Naive thymus-derived CD4-positive, alpha-beta T cell (primary cell): ENCODE results near the gene BIRC2. TPM values are rescaled to one million over a fixed set of nuclear protein-coding genes. Genes with fewer than 3 reads are reported as not detected.

Experiments used
- ATAC-seq: fragments of 150-1000 bp; cut with Tn5 transposase; 2 replicates; pipeline ENCODE4 v1.10.0; 2021; ENCODE audit warnings: mild to moderate bottlenecking, moderate library complexity
- CTCF ChIA-PET: fragments of 350-600 bp; sonication (Branson Sonifier 250); formaldehyde crosslinking; loops from one replicate; lab custom pipeline; 2021; ENCODE audit warnings: antibody characterized with exemption; lab: Charles Lee
- POLR2A ChIA-PET: fragments of 350-600 bp; sonication (Branson Sonifier 250); formaldehyde crosslinking; loops from one replicate; lab custom pipeline; 2021; ENCODE audit warnings: antibody characterized with exemption, inconsistent platforms; lab: Charles Lee
- DNase-seq, 9 donors: peaks; one replicate each; pipeline versions ENCODE4 v3.0.0 to v3.0.0-alpha.2; 2020 to 2022; ENCODE audit warnings: mixed read lengths in 1 of 9
- H3K27ac ChIP-seq: one replicate; pipeline ENCODE4 v1.7.0; 2013; ENCODE audit warnings: mild to moderate bottlenecking, low read depth, low read length, moderate library complexity
- H3K27me3 ChIP-seq, 2 donors: one replicate each; pipeline ENCODE4 v1.7.0; 2013; ENCODE audit warnings: low read length in 2 of 2, mild to moderate bottlenecking in 2 of 2, moderate library complexity in 2 of 2; ENCODE audit not compliant: control insufficient read depth in 2 of 2, insufficient read depth in 2 of 2
- H3K36me3 ChIP-seq, 3 experiments: 1 replicate in 2 of 3; 2 replicates in 1 of 3; pipeline ENCODE4 v1.7.0; 2013; ENCODE audit warnings: low read length in 3 of 3, mild to moderate bottlenecking in 3 of 3, moderate library complexity in 1 of 3; ENCODE audit not compliant: insufficient read depth in 3 of 3, control insufficient read depth in 2 of 3
- H3K4me1 ChIP-seq, 2 donors: one replicate each; pipeline ENCODE4 v1.7.0; 2013; ENCODE audit warnings: low read length in 2 of 2, mild to moderate bottlenecking in 2 of 2, moderate library complexity in 1 of 2; ENCODE audit not compliant: control insufficient read depth in 2 of 2, insufficient read depth in 2 of 2
- H3K4me3 ChIP-seq: 2 replicates; pipeline ENCODE4 v1.7.0; 2013; ENCODE audit warnings: mild to moderate bottlenecking, low read length
- H3K9me3 ChIP-seq, 3 experiments: 1 replicate in 2 of 3; 2 replicates in 1 of 3; pipeline ENCODE4 v1.7.0; 2013; ENCODE audit warnings: low read length in 3 of 3; ENCODE audit not compliant: control insufficient read depth in 2 of 3
- H3K27ac Mint-ChIP-seq, 9 donors: one replicate each; pipeline ENCODE4 v1.8.0; 2020 to 2022; ENCODE audit warnings: mixed read lengths in 9 of 9, mild to moderate bottlenecking in 8 of 9, moderate library complexity in 5 of 9, inconsistent platforms in 2 of 9
- H3K27me3 Mint-ChIP-seq, 5 donors: one replicate each; pipeline ENCODE4 v1.8.0; 2021 to 2022; ENCODE audit warnings: mixed read lengths in 5 of 5, mild to moderate bottlenecking in 1 of 5
- H3K36me3 Mint-ChIP-seq, 5 donors: one replicate each; pipeline ENCODE4 v1.8.0; 2020 to 2022; ENCODE audit warnings: mixed read lengths in 5 of 5, mild to moderate bottlenecking in 3 of 5, inconsistent platforms in 1 of 5
- H3K4me1 Mint-ChIP-seq, 7 donors: one replicate each; pipeline ENCODE4 v1.8.0; 2020 to 2022; ENCODE audit warnings: mixed read lengths in 7 of 7, mild to moderate bottlenecking in 3 of 7, inconsistent platforms in 1 of 7
- H3K4me3 Mint-ChIP-seq, 10 donors: one replicate each; pipeline ENCODE4 v1.8.0; 2020 to 2022; ENCODE audit warnings: mild to moderate bottlenecking in 10 of 10, mixed read lengths in 10 of 10, moderate library complexity in 6 of 10, inconsistent platforms in 2 of 10
- H3K9me3 Mint-ChIP-seq, 11 donors: one replicate each; pipeline ENCODE4 v1.8.0; 2020 to 2022; ENCODE audit warnings: mixed read lengths in 11 of 11, mild to moderate bottlenecking in 4 of 11, inconsistent platforms in 1 of 11, moderate library complexity in 1 of 11
- intact Hi-C, 2 donors: fragments of 100-400 bp; cut with micrococcal nuclease; formaldehyde crosslinking; loops; one replicate each; pipeline ENCODE4 v1.15.1; 2023
- polyA plus RNA-seq, 2 donors: library from polyadenylated mRNA; unstranded; fragments of 300-500 nt; fragmentation: Illumina TruSeq; gene quantifications; one replicate each; pipeline ENCODE4 v1.2.3, GENCODE V29; 2021
- total RNA-seq, 6 experiments: library from RNA in 5 of 6; stranded (reverse) in 5 of 6; gene quantifications; 1 replicate in 5 of 6; 2 replicates in 1 of 6; pipeline ENCODE4 v1.2.3 and lab custom pipeline; 2021 to 2026

BIRC2 gene
- total and polyA plus RNA-seq, 7 experiments from 2014 or later, result 35.2 to 103 (median 61.5) TPM

DNA sequence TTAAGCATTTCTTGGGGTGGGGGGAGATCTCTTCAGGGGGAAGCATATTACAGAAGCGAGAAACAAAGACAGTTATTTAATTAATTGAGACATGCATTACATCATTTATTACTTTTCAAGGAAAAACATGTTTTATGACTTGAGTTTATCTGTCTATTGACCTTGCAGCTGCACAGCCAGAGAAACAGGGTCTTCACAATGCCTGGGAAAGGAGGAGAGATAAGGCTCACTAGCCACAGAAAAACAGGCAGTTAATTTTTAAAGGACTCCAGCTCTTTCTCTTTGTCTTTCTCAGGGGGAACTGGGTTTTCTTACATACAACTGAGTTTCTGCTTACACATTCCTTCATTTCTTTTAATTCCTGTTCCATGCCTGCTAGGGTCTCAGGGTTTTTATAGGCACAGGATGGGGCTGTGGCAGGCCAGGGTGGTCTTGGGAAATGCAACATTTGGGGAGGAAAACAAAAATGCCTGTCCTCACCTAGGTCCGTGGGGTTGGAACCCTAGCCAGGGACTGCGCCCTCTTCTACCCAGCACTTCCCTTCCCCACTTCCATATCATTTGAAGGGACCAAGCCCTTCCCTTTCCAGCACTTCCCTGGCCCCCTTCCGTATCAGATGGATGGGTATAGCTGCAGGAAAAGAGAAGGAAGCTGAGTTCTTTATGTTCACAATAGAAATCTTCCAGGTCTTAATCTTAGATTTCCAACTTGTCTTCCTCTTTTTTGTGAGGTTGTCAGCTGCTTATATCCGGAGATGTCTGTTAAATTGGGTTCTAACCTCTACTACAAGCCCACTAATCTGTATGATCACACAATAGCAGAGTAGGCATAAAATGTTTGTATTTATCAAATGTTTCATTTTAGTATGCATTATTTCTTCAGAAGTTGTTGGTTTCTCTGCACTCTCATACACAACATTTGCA is 38.3 kb downstream of the BIRC2 start:
- H3K36me3 Mint-ChIP-seq, result peaks cover 10 to 57% (median 47%) of the 10 kb centered on the region in 5 donors
- ChIA-PET POLR2A (interaction anchor here (0.7 to 1.3 kb wide), 2 partner anchors 32 to 92 kb away, joined by 3 read pairs; no protein-coding TSS in a partner anchor), CTCF (interaction anchor here (1.4 to 1.5 kb wide), 2 partner anchors 17 to 26 kb away, joined by 3 to 4 read pairs; no protein-coding TSS in a partner anchor)
- H3K4me1 Mint-ChIP-seq, result peaks cover 11 to 54% (median 42%) of the 10 kb centered on the region in 7 donors
- Histone ChIP-seq H3K36me3 (peaks cover 0 to 37% (median 5%) of the 10 kb centered on the region in 3 experiments), H3K4me1 (peaks cover 0 to 12% of the 10 kb centered on the region in 2 donors), H3K27me3 (no peaks in the 10 kb centered on the region), H3K27ac (no peak overlapping the region), H3K9me3 (no peaks in the 10 kb centered on the region), H3K4me3 (no peak overlapping the region)
- H3K27me3 Mint-ChIP-seq, result no peaks in the 10 kb centered on the region
- intact Hi-C loops, result loop anchor here in 1 of 2 donors (1.0 kb wide), 1 partner anchor 7 kb away; no protein-coding TSS in a partner anchor
- peaks cover 0 to 4% (median 0%) of the 10 kb centered on the region in 11 donors for H3K9me3 Mint-ChIP-seq
- no peak for ATAC-seq
- DNase-seq, result no peak
- H3K4me3 Mint-ChIP-seq, result no peak overlapping the region
- peak overlapping the region in 8 of 9 donors; percentile 5 to 79 (median 52) for H3K27ac Mint-ChIP-seq

DNA sequence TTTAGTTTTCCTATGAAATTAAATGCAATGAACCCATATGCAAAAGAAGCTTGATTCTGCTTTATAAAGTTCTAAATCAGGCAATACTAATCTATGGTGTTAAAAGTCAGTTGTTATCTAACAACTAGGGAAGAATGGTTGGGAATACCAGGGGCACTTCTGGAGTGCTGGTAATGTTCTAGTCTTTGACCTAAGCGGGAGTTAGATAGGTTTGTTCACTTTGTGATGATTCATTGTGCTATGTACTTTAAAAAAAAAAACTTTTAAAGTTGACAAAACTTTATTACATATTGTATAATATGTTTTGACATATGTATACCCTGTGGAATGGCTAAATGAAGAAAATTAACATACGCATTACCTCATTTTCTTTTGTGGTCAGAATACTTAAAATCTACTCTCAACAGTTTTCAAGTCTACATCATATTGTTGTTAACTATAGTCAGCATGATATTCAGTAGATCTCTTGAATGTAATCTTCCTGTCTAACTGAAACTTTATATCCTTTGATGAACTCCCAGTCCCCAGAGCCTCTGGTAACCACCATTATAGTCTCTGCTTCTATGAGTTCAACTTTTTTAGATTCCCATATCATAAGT is 39.2 kb downstream of the BIRC2 start:
- H3K27me3 ChIP-seq, result no peaks in the 10 kb centered on the region
- H3K4me1 Mint-ChIP-seq, result peaks cover 15 to 60% (median 48%) of the 10 kb centered on the region in 7 donors
- peaks cover 0 to 4% (median 0%) of the 10 kb centered on the region in 11 donors for H3K9me3 Mint-ChIP-seq
- ChIA-PET CTCF (interaction anchor here (1.4 kb wide), 1 partner anchor 18 kb away, joined by 3 read pairs; no protein-coding TSS in a partner anchor), POLR2A (no interaction called here)
- peak in 1 of 9 donors; percentile 25 for DNase-seq
- H3K27ac Mint-ChIP-seq, result peak overlapping the region in 7 of 9 donors; percentile 1 to 77 (median 40)
- H3K4me3 ChIP-seq, result no peak overlapping the region
- peaks cover 6 to 55% (median 44%) of the 10 kb centered on the region in 5 donors for H3K36me3 Mint-ChIP-seq
- no peaks in the 10 kb centered on the region for H3K9me3 ChIP-seq
- H3K36me3 ChIP-seq, result peaks cover 0 to 28% (median 5%) of the 10 kb centered on the region in 3 experiments
- H3K4me1 ChIP-seq, result peaks cover 0 to 15% of the 10 kb centered on the region in 2 donors
- peak overlapping the region in 1 of 10 donors; percentile 6 for H3K4me3 Mint-ChIP-seq
- H3K27ac ChIP-seq, result no peak overlapping the region
- intact Hi-C loops, result loop anchor here in 1 of 2 donors (1.0 kb wide), 1 partner anchor 8 kb away; no protein-coding TSS in a partner anchor
- peak; percentile 36 for ATAC-seq
- no peaks in the 10 kb centered on the region for H3K27me3 Mint-ChIP-seq

DNA sequence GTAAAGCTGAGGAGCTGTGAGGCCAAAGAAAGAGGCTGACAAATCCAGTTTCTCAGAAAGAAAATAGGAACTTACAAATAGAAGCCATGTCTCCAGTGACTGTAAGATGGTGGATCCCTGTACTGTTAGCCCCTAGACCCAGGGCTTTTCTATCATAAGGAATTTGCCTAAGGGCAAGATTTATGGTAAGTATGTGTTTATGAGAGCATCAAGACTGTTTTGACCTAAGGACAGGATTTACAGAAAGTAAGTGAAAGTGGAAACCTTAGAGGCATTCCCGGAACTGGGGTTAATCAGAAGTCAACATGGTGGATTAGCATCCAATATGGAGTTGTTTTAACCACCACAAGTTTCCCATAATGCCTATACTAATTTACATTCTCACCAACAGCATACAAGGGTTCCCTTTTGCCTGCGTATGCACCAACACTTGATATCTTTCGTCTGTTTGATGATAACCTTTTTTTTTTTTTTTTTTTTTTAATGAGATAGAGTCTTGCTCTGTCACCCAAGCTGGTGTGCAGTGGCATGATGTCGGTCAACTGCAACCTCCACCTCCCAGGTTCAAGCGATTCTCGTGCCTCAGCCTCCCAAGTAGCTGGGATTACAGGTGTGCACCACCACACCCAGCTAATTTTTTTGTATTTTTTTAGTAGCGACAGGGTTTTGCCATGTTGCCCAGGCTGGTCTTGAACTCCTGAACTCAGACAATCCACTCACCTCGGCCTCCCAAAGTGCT is 40.2 kb downstream of the BIRC2 start:
- ChIA-PET CTCF (no interaction called here), POLR2A (interaction anchor here (0.6 kb wide), 1 partner anchor 99 kb away, joined by 3 read pairs; no protein-coding TSS in a partner anchor)
- peak overlapping the region in 8 of 9 donors; percentile 1 to 77 (median 40) for H3K27ac Mint-ChIP-seq
- peaks cover 0 to 15% of the 10 kb centered on the region in 2 donors for H3K4me1 ChIP-seq
- intact Hi-C loops, result no loop called here
- H3K27ac ChIP-seq, result no peak overlapping the region
- H3K9me3 ChIP-seq, result no peaks in the 10 kb centered on the region
- DNase-seq (no peak), ATAC-seq (no peak)
- no peak overlapping the region for H3K4me3 ChIP-seq
- H3K27me3 Mint-ChIP-seq, result no peaks in the 10 kb centered on the region
- peaks cover 0 to 19% (median 5%) of the 10 kb centered on the region in 3 experiments for H3K36me3 ChIP-seq
- peaks cover 0 to 4% (median 0%) of the 10 kb centered on the region in 11 donors for H3K9me3 Mint-ChIP-seq
- peaks cover 6 to 52% (median 40%) of the 10 kb centered on the region in 5 donors for H3K36me3 Mint-ChIP-seq
- no peak overlapping the region for H3K4me3 Mint-ChIP-seq
- H3K4me1 Mint-ChIP-seq, result peaks cover 18 to 60% (median 50%) of the 10 kb centered on the region in 7 donors
- no peaks in the 10 kb centered on the region for H3K27me3 ChIP-seq

DNA sequence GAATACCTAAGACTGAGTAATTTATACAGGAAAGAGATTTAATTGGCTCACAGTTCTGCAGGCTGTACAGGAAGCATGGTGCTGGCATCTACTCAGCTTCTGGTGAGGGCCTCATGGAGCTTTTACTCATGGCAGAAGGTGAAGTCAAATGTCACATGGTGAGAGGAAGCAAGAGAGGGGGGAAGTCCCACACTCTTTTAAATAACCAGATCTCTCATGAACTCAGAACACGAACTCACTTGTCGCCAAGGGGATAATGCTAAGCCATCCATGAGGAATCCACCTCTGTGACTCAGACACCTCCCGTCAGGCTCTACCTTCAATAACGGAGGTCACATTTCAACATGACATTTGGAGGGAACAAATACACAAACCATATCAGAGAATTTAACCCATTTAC is 42.2 kb downstream of the BIRC2 start:
- Mint-ChIP-seq H3K36me3 (peaks cover 6 to 61% (median 49%) of the 10 kb centered on the region in 5 donors), H3K27ac (peak overlapping the region in 5 of 9 donors; percentile 20 to 64 (median 62)), H3K9me3 (peaks cover 0 to 4% (median 0%) of the 10 kb centered on the region in 11 donors), H3K4me3 (peak overlapping the region in 1 of 10 donors; percentile 10), H3K4me1 (peaks cover 14 to 63% (median 56%) of the 10 kb centered on the region in 7 donors), H3K27me3 (no peaks in the 10 kb centered on the region)
- intact Hi-C loops, result no loop called here
- peaks cover 0 to 29% (median 8%) of the 10 kb centered on the region in 3 experiments for H3K36me3 ChIP-seq
- DNase-seq (no peak), ATAC-seq (no peak)
- ChIA-PET POLR2A (no interaction called here), CTCF (interaction anchor here (0.6 to 2.1 kb wide), 10 partner anchors 10 to 221 kb away, joined by 3 to 22 read pairs (median 4); no protein-coding TSS in a partner anchor)
- H3K27ac ChIP-seq, result no peak overlapping the region
- no peaks in the 10 kb centered on the region for H3K27me3 ChIP-seq
- H3K4me1 ChIP-seq, result peaks cover 0 to 15% of the 10 kb centered on the region in 2 donors
- H3K4me3 ChIP-seq, result no peak overlapping the region
- no peaks in the 10 kb centered on the region for H3K9me3 ChIP-seq

DNA sequence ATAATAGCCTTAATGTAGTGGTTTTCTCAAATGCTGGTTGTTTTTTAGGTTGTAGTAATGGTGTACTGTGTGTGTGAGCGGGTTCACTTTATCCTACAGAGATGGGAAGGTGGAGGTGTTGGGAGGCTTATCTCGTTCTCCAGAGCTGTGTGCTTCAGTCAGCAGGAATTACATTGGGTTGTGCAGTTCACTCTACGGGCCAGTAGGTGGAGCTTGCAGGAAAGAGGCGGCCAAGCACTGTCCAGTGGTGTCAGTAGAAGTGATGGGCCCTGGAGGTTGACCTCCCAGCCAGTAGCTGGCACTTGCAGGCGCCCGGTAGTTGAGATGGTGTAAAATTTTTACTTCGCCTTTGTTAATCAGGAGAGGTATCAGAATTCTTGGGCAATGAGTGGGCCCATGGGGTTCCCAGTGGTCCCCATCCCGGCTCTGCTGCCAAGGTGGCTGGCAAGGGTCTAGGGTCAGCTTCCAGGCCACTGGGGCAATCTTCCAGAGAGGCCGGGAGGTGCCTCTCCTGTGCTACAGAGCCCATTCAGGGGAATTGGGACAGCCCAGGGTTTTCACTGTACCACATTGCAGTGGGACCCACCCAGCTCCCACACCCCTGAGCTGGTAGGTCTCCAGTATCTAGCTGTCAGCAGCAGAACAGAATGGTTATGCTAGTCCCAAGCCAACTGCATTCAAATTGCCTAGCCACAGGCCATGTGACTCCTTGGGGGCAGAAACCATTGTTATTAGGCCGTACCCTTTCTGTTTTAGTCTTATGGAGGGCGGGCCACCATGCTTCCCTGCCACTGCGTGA is 43.9 kb downstream of the BIRC2 start:
- H3K27ac Mint-ChIP-seq, result peak overlapping the region in 8 of 9 donors; percentile 59 to 91 (median 77)
- Histone ChIP-seq H3K36me3 (peaks cover 0 to 32% (median 8%) of the 10 kb centered on the region in 3 experiments), H3K27me3 (no peaks in the 10 kb centered on the region), H3K9me3 (no peaks in the 10 kb centered on the region), H3K4me1 (peaks cover 0 to 16% of the 10 kb centered on the region in 2 donors), H3K4me3 (no peak overlapping the region), H3K27ac (no peak overlapping the region)
- ChIA-PET CTCF (interaction anchor here (0.6 to 2.9 kb wide), 40 partner anchors 9 to 275 kb away, joined by 3 to 27 read pairs (median 4); partner anchors contain the start of gene TMEM123), POLR2A (interaction anchor here (0.7 to 5.5 kb wide), 11 partner anchors 8 to 97 kb away, joined by 3 to 33 read pairs (median 4); no protein-coding TSS in a partner anchor)
- peaks cover 0 to 4% (median 0%) of the 10 kb centered on the region in 11 donors for H3K9me3 Mint-ChIP-seq
- intact Hi-C loops, result loop anchor here (1.0 kb wide), 4 partner anchors 24 to 104 kb away; no protein-coding TSS in a partner anchor
- H3K36me3 Mint-ChIP-seq, result peaks cover 6 to 59% (median 49%) of the 10 kb centered on the region in 5 donors
- peak overlapping the region in 1 of 10 donors; percentile 12 for H3K4me3 Mint-ChIP-seq
- DNase-seq, result peak in 8 of 9 donors; percentile 20 to 55 (median 40)
- peak; percentile 92 for ATAC-seq
- H3K4me1 Mint-ChIP-seq, result peaks cover 10 to 54% (median 48%) of the 10 kb centered on the region in 7 donors
- H3K27me3 Mint-ChIP-seq, result no peaks in the 10 kb centered on the region
